HG03060 (cell line): ENCODE data around the gene BGLAP.

Source experiments
- ATAC-seq: cut with Tn5 transposase; IDR thresholded peaks from one replicate; pipeline ENCODE4 v1.9.1; 2021; ENCODE audit warnings: low read depth, moderate number of reproducible peaks; ENCODE audit not compliant: unreplicated experiment

BGLAP gene

DNA sequence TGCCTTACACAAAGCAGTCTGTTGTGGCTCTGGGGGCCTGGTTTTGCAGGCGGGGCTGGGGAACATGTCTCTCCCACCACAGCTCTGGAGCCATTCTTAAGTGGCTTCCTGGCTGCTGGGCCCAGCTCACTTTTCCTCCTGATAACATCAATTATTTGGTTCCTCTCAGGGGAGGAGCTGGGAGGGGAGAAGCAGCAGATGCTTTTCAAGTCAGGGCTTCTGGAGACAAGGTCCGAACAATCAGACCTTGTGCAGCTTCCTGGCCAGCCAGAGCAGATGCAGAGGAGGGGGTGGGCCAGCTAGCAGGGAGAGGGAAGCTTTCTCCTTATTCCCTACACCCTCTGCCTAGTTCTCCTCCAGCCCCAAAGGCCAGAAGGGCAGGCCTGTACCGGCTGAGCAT, 9.5 kb downstream of the BGLAP start:
- ATAC-seq = no peak

DNA sequence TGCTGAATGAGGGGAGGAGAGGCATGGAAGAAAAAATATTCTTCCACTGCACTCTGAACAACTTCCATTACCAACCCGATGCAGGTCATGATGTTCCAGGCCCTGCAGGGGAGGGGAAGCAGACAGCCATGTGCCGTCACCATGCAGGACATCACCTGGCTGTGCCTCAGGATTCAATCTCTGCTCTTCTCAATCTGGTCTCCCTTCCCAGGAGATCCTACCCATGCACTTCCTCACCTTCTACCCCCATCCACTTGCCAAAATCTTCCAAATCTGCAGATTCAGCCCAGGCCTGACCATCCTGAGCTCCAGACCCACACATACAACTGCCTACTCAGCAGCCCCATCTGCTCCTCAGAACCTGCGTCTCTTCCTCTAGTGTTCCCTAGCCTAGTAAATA, 11.7 kb downstream of the BGLAP start:
- ATAC-seq = no peak

DNA sequence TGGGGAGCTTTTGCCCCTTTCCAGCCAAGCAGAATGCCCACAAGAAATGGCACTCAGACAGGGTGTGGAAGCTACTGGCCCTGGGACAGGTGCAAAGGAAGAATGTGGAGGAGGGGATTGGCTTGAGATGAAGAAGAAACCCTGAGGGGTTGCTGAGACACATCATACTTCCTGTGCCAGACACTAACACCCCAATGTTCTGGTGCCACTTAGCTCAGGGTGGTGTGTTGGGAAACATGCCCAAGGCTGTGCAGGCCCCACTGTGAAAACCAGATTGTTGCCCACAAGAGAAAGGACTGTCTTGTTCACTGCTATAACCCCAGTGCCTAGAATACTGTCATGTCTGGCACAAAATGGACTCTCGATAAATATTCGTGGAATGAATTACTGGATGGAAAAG, 15.7 kb downstream of the BGLAP start:
- ATAC-seq = no peak

DNA sequence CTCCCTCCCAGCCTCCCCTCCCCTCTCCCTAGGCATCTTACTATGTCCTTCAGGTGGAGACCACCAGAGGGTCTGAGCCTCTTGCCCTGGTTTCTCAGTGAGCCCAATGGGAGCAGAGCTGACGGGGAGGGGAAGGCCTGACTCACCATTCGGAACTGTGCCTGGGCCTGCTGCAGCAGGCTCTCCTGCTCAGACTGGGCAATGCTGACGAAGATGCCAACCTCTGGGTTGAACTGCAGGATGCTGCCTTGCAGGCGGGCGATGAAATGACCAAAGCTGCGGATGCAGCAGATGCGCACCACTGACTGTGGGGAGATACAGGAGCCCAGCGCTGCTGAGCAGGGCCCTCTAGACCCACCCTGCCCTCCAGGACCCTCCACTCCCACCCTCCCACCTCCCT, 16.9 kb downstream of the BGLAP start:
- no peak for ATAC-seq

DNA sequence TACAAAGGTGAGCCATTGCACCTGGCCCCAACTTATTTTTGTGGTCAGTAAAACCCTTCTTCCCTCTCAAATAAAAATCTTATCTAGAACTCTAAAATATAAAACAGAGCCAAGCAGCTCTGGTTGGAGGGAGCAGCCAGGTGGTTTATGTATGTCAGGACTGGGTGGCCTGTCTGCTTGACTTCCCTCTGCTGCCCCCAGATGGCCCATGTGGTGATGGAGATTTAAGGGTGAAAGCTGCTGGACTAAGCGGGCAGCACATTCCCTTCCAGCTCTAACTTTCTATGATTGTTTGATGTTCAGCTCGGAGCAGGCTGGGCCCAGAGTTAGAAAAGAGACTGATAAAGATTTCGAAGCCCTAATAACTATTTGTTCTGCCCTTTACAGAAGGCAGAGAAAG, 17.8 kb downstream of the BGLAP start:
- no peak for ATAC-seq

DNA sequence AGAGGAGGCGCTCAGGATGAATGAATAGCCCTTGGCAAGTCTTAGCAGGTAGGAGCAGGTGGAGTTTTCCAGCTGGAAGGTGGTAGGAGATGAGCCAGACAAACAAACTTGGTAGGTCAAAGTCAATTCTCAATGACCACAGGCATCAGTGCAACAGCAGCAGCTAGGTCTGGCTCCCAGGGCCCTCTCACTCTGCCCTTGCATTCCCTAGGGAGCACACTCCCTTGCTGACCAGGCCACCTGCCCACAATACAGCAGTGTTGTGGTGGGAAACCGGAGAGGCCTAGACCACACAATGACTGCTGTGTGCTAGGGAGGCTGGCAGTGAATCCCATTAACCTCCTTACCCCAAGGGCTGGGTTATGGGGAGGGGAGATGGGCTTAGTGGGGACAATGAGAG, 18.9 kb downstream of the BGLAP start:
- no peak for ATAC-seq

DNA sequence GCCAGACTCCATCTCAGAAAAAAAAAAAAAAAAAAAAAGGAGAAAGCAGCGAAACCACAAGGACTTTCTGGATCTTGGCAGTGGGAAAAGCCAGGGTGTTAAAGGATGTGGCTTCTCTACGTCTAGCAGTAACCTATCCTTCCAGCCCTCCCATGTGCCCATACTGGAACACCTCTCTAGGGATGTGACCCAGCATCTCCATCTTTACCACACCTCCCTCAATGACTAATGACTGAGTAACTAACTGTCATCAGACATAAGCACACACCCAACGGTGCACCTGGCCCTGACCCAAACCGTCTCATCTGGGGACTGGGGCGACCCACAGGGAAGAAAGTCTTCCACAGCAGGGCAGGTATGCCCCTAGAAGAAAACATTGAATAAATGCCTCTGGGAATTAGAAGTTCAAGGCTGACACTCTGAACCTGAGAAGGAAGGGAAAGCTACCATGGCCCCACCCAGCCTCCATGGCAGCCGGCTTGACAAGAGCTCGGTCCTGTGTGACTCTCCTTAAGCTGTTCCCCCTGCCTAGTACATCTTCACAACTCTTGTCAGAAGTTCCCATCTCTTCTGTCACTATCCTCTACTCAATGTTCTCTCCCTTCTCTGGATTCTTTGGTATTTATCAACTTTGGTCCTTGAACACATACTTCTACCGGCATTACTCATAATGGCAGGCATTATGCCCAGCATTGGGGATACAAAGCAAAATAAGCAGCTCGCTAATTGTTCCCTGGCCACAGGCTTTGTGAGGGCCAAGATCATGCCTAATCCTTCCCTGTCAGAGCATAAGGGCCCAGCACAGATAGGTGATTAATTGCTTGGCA, 20.7 kb downstream of the BGLAP start:
- no peak for ATAC-seq

DNA sequence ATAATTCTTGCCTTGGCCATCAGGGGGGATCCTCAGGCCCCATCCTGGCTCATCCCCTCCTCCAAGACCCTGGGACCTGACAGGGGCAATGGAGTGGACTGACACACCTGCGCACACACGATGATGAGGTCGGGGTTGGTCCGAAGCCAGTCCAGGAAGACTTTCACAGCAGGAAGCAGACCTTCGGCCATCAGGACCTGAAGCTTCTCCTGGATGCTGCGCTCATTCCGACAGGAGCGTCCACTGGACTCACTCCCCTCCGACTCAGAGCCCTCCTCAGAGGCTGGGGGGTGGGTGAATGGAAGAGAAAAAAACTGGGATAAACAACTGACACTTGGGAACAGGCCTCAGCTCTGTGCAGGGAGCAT, 21.3 kb downstream of the BGLAP start:
- ATAC-seq = no peak

DNA sequence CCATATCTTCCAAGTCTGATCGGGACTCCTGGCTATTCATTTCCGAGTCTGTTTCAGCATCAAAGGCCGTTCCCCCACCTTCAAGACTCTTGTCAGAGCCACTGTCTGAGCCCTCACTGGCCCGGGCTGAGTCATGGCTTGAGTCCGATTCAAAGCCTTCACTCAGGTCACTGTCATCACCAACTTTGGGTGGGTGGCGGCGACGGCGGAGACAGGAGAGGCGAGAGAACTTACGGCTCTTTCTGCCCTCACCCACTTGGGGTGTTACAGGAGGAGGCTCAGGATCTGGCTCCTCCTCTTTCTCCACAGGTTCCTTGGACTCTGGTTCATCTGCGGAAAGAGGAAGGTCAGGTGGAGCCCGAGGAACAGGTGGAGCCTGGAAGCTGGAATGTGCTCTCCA, 24.1 kb downstream of the BGLAP start:
- no peak for ATAC-seq

DNA sequence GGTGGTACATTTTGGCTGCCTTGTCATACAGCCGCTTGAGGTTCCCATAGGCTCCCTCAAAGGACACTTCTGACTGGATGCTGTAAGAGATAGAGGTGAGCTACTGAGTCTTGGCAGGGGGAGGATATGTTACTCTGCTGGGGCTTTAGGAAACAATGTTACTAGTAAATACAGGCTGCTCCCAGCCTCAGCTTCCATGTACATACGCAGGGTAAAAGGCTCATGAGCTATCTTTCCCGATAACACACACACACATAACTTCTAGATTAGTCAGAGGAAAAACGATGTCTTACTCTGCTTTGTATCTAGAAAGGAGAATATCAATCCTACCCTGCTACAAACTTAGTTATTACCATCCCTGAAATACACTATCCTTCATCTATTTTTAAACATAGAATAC, 26.4 kb downstream of the BGLAP start:
- no peak for ATAC-seq

DNA sequence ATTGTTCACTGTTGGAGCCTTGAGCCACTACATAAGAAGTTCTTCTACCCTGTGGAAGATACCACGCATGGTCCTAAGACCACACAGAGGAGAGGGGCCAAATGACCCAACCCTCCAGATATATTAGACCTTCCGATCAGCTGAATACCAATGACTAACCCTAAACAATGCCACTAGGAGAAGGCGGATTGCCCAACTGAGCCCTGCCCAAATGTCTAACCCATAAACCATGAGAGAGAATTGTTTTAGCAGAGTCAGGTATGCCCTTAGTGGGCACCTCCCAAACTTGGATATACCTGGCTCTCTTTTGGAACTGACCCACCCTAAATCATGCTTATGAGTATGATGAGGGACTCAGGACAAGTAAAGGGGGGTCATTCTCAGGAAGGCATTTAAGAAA, 28.3 kb downstream of the BGLAP start:
- ATAC-seq = no peak

DNA sequence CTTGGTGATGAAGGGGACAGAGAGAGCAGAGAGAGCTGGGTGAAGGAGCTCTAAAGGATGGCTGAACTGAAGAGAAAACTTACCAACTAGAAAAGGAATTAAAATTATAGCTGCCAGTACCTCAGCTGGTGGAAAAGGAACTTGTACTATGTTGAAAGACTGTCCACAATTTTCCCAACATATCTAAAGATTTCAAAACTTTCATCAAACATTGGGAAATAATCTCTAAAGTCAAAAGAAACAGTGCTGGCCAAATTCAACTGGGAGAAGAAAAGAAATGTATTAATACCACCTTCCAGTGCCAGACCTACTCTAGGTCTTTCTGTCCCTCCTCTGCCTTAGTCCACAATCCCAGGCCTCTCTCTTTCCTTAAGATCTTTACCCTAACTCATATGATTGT, 34.5 kb downstream of the BGLAP start:
- ATAC-seq = no peak

DNA sequence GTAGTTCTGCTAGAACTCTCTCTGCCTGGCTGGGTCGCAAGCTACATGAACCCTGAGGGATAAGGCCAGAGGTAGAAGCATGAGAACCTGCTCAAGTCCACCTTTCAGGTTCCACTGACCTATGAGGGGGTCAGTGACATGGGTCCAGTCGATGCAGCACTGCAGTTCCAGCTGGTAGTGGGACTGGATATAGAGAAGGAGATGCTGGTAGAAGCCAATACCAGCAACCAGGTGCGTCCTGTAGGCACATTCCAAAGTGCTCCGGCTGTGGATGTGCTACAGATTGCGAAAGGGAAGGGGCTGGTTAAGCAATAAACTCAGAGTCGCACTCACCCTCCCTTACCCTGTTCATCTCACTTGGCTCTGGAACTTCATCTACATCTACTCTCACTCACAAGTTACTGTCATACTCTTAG, 35.0 kb downstream of the BGLAP start:
- no peak for ATAC-seq

DNA sequence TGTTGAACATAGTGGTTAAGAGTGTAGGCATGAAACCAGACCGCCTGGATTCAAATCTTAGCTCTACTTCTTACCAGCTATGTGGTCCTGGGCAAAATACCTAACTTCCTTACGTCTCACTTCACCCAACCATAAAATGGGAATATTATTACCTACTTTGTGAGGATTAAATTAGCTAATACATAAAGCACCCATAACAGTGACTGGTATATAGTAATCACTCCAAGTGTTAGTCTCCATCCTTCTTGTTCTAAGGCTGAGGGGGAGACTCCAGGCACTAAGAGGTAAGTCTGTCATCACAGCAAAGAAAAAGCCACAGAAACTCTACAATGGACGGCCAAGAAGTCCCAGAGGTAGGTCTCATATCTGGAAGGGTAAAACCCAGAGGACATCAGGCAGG, 37.9 kb downstream of the BGLAP start:
- no peak for ATAC-seq

DNA sequence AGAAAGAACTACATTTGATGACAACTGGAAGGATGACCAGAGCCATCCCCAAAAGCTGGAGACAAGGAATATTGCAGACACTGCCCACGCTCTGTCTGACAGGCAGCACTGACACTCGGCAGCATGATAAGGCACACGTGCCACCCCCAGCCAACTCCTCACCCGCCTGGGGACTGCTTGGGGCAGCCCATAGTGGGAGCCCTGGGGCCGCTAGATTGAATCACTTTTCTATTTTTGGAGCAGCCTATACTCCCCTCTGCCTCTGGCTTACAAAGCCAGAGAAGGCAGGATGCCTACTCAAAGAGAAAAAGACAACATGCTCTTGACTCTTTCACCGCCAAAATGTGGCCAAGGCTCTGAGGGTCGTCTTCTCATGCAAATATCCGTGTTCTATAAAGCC, 39.3 kb downstream of the BGLAP start:
- peak; percentile 59 for ATAC-seq

DNA sequence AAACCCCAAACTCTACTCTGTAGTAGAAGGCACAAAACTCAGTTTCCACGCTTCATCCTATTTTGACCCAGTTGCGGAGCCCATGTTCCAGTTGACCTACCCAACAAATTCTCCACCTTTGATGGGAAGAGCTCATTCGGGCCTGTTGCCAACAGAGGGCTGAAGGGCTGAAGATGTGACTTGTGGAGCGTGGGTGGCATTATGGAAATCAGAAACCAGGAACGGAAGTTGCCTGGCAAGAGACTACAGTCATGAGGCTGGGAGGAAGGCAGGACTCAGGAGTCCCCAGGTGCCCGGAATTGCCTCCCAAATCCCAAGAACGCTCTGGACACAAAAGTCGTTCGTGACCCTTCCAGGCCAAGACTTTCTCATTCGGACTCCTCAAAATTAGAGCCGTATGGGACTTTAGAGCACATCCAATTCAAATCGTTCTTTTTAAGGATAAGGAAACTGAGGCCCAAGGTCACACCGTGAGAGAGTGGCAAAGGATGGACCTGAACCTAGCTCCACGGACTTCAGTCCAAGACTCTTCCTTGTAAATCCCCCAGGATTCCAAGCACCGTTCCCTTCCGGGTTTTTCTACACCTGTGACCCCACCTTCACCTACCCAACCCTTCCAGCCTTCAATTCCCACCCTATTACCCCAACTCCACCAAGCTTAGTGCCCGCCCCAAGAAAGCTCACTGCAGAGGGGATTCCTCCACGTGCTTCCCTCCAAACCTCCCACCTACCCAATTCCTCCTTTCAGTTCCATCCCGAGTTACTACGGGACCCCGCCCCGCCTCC, 39.9 kb downstream of the BGLAP start:
- no peak for ATAC-seq

DNA sequence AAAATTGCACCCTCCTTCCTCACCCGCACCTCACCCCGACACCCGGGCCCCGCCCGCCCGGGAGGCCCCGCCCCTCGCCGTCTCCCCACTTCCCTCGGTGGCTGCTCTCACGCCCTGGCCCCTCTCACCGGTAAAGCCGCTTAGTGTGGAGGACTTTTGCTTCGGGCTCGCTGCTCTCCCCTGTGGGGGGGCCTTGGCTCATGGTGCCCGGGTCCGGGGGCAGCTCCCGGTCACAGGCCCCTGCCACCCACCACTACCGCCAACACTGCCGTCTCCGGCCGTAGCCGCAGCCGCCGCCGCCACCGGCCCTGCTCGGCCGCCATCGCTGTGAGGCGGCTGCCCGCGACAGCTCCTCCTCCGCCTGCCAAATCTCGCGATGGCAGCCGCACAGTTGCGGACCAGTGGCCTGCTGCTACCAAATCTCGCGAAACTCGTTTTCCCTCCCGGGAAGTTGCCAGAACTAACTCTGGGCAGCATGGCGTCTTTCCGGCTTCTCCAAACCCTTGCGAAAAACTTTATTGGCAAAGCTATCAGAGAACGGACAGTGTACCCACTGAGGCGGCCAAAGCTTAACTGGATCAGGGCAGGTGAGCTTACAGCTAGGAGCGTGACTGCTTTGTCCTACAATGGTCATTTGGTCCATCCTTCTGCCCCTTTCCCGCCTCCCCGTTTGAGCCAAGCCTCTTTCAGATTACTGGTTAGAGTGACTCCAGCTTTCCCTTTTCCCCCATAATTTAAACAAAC, 40.7 kb downstream of the BGLAP start, which contains the start of gene SMG5:
Gene SMG5 (minus strand): TSS at position 347 of the 744 bp plus-strand sequence. CDS start 145 bp downstream, at position 202.
- peak; percentile 68 for ATAC-seq

DNA sequence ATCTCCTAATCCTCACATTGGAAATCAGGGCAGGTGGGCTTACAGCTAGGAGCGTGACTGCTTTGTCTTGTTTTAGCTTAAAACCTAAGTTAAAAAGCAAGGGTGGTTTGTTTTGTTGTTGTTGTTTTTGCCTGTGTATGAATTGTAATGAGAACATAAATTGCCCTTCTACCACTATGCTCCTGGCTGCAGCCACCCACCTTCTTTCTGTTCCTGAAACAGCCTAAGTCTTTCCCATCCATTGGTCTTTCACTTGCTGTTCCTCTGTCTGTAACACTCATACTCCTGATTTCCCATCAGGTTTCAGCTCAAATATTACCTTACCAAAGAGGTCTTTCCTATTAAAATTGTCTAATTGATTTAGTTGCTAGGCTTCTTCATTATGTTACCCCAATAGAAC, 41.5 kb downstream of the BGLAP start:
- no peak for ATAC-seq

DNA sequence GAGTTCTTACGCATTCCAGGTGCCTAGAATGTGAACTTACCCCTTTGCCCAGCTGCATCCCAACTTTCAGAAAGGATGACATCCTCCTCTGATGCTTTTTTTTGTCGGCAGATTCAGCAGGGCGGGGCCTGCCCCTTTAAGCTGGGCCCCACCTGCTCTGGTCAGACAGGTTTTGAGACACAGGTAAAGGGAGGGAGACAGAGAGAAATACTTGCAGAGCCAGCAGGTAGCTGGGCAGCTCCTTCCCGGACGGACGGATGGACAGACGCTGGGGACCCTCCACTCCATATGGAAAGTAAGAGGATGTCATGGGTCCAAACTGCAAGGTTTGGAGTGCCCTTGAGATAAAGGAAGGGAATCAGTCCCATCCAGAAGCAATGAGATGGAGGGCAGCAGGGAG, 42.1 kb downstream of the BGLAP start, which contains the start of gene TMEM79:
Gene TMEM79 (plus strand): TSS at position 214 of the 400 bp plus-strand sequence. CDS start 902 bp downstream, outside the sequence.
- ATAC-seq = no peak

DNA sequence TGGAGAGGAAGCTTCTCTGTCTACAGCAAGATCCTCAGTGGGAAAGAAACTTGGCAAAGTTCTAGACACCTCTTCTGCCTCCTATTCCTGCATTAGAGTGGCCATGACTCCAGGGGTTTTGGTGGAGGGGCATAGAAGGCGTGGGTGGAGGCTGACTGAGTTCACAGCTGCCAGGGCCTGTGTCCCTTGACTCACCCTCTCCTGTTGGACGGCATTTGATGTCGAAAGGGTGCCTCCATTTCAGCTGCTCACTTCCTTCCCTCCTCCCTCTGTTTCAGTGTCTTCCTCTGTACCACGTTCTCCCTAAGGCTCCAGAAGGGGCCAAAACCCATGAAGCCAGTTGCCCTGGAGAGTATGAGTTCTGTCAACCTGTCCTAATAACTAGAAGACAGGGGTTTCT, 42.8 kb downstream of the BGLAP start:
- no peak for ATAC-seq

DNA sequence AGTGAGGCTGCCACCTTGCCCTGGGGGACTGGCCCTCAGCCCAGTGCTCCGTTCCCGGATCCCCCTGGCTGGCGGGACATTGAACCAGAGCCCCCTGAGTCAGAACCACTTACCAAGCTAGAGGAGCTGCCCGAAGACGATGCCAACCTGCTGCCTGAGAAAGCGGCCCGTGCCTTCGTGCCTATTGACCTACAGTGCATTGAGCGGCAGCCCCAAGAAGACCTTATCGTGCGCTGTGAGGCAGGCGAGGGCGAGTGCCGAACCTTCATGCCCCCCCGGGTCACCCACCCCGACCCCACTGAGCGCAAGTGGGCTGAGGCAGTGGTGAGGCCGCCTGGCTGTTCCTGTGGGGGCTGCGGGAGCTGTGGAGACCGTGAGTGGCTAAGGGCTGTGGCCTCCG, 43.5 kb downstream of the BGLAP start:
- ATAC-seq = no peak
